ENCODE results near the gene GPR17.

GPR17 gene

GRCh38 chr2:127609031-127609751 lies 36.8 kb upstream of the GPR17 start:
- no peak for DNase-seq (ENCODE audit: low spot score)
- in situ Hi-C loops (cut with MboI; ENCODE audit: low sequenced_read_pairs, unreplicated experiment) = no loop called here
- TF ChIP-seq CTCF (IDR thresholded peaks at IDR 0.05; ENCODE audit: borderline replicate concordance, control extremely low read depth, extremely low read depth, insufficient read depth, missing control alignments) = no peak

GRCh38 chr2:127609818-127610217 lies 36.1 kb upstream of the GPR17 start:
- no peak for DNase-seq (ENCODE audit: low spot score)
- no peak for TF ChIP-seq CTCF (IDR thresholded peaks at IDR 0.05; ENCODE audit: borderline replicate concordance, control extremely low read depth, extremely low read depth, insufficient read depth, missing control alignments)
- in situ Hi-C loops (cut with MboI; ENCODE audit: low sequenced_read_pairs, unreplicated experiment) = no loop called here

GRCh38 chr2:127610561-127610960 lies 35.4 kb upstream of the GPR17 start:
- in situ Hi-C loops (cut with MboI; ENCODE audit: low sequenced_read_pairs, unreplicated experiment) = no loop called here
- DNase-seq (ENCODE audit: low spot score) = no peak
- no peak for TF ChIP-seq CTCF (IDR thresholded peaks at IDR 0.05; ENCODE audit: borderline replicate concordance, control extremely low read depth, extremely low read depth, insufficient read depth, missing control alignments)

- no peak for TF ChIP-seq CTCF (IDR thresholded peaks at IDR 0.05; ENCODE audit: borderline replicate concordance, control extremely low read depth, extremely low read depth, insufficient read depth, missing control alignments)
- DNase-seq (ENCODE audit: low spot score) = no peak
- in situ Hi-C loops (cut with MboI; ENCODE audit: low sequenced_read_pairs, unreplicated experiment) = no loop called here
These were observed 34.7 kb upstream of the GPR17 start for GRCh38 chr2:127611076-127611925.

- no peak for DNase-seq (ENCODE audit: low spot score)
- in situ Hi-C loops (cut with MboI; ENCODE audit: low sequenced_read_pairs, unreplicated experiment) = no loop called here
- no peak for TF ChIP-seq CTCF (IDR thresholded peaks at IDR 0.05; ENCODE audit: borderline replicate concordance, control extremely low read depth, extremely low read depth, insufficient read depth, missing control alignments)
These were observed 33.7 kb upstream of the GPR17 start for GRCh38 chr2:127612111-127612822.

- in situ Hi-C loops (cut with MboI; ENCODE audit: low sequenced_read_pairs, unreplicated experiment) = no loop called here
- no peak for TF ChIP-seq CTCF (IDR thresholded peaks at IDR 0.05; ENCODE audit: borderline replicate concordance, control extremely low read depth, extremely low read depth, insufficient read depth, missing control alignments)
- no peak for DNase-seq (ENCODE audit: low spot score)
These were observed 31.7 kb upstream of the GPR17 start for GRCh38 chr2:127614246-127614645.
